ENCODE results near the gene GREM1.

Gene GREM1

DNA sequence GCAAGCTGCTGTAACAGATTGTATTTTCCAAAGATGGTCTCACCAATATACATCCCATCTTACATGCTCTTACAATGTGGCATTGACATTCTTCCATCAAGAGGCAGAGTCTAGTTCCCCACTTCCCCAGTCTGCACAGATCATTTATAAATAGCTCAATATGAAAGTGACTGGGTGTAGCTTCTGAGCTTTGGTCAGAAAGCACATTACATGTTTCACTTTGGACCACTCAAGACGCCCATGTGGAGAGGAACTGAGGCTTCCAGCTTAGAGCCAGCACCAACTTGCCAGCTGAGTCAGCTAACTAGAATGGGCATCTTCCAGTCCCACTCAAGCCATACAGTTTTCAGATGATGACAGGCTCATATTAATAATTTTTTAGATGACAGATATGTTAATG is 45.5 kb downstream of the GREM1 start:
- in situ Hi-C loops (cut with HindIII; ENCODE audit: low pct_ligation_motif_present, low pct_unique_long_range_greater_than_20kb, low sequenced_read_pairs), result no loop called here
- DNase-seq, result no peak

DNA sequence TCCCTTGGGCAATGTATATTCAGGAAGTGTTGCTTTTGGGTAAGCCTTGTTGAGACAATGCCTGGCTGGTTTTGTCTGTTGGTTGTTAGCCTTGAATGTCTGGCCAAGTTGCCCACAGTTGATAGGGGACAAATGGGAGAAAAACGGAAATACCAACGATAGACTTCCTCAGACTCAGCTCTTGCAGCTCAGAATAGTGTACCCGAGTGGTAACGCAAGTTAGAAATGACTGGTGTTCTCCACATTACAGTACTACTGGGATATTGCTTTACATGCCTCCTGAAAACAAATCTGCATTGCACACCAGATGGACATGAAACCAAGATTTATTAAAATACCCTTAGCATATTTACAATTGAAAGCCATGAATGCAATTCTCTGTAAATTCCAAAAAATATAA is 47.4 kb downstream of the GREM1 start:
- DNase-seq, result no peak
- in situ Hi-C loops (cut with HindIII; ENCODE audit: low pct_ligation_motif_present, low pct_unique_long_range_greater_than_20kb, low sequenced_read_pairs), result no loop called here

DNA sequence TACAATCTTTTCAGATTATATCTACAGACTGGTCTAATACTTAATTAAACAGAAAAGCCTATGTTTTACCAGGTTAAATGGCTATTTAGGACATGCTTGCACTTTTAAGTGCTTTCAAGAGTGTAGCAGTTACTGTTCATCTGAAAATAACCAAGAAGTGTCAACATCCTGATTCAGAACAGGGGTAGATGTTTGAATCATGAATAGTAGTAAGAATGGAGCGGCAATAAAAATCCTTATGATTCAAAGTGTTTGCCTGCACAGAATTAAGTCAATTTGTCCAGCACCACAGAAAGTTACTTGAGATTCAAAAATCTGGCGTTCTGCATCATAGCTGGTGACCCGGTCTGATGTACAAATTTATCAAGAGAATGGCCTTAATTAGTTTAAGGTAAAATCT is 48.3 kb downstream of the GREM1 start:
- in situ Hi-C loops (cut with HindIII; ENCODE audit: low pct_ligation_motif_present, low pct_unique_long_range_greater_than_20kb, low sequenced_read_pairs), result no loop called here
- DNase-seq, result no peak

DNA sequence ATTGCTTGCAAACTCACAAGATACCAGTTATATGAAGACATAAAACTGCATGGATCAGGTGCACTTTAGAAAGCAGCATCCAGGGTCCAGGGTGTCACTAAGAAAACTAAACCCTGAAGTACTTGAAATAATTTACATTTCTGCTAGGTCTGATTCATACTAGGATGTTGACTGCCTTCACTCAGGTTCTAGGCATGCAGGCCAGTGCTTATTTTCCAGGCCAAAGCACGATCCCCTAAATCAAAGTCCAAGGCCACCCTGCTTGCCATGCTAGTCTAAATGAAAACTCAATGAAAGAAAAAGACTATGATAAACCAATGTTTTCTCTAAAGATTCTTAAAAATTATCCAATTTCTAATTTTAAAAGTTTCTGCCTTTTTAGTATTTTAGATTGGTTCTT is 49.4 kb downstream of the GREM1 start:
- in situ Hi-C loops (cut with HindIII; ENCODE audit: low pct_ligation_motif_present, low pct_unique_long_range_greater_than_20kb, low sequenced_read_pairs), result no loop called here
- DNase-seq, result no peak

DNA sequence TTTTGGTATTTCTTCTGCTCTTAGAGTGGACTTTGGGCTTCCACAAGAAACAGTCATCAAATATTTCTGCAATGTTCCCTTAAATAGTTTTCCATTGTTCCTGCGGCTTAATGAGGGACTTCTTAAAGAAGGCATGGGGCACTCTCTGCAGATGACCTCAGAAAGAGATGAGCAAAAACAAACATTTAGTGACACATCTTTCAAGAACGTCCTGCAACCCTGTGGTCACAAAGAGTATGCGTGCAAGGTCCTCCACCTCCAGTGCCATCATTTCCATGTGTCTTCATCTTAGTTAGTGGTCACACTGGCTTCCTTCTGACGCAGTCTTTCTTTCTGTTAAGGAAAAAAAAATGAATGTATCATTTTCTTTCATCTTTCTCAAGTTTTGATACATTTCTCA is 56.2 kb downstream of the GREM1 start:
- in situ Hi-C loops (cut with HindIII; ENCODE audit: low pct_ligation_motif_present, low pct_unique_long_range_greater_than_20kb, low sequenced_read_pairs), result no loop called here
- DNase-seq, result peak; percentile 44

DNA sequence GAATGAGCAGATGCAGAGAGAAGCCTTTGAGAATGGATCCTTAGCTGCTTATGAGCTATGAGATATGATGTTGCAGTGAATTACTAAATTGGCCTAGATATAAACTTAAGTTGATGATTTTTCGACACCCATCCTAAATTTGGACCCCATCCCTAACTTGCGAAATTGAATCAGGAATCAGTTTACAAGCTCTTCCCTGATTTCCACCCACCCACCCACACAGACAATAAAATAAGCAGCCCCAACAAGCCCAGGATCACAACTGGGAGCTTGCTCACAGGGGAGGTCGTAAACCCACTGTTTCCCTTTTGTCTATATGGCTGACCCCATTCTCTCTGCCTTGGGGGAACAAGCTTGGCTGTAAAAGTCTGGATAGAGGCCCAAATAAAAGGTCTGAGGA is 57.3 kb downstream of the GREM1 start:
- no peak for DNase-seq
- in situ Hi-C loops (cut with HindIII; ENCODE audit: low pct_ligation_motif_present, low pct_unique_long_range_greater_than_20kb, low sequenced_read_pairs), result no loop called here

DNA sequence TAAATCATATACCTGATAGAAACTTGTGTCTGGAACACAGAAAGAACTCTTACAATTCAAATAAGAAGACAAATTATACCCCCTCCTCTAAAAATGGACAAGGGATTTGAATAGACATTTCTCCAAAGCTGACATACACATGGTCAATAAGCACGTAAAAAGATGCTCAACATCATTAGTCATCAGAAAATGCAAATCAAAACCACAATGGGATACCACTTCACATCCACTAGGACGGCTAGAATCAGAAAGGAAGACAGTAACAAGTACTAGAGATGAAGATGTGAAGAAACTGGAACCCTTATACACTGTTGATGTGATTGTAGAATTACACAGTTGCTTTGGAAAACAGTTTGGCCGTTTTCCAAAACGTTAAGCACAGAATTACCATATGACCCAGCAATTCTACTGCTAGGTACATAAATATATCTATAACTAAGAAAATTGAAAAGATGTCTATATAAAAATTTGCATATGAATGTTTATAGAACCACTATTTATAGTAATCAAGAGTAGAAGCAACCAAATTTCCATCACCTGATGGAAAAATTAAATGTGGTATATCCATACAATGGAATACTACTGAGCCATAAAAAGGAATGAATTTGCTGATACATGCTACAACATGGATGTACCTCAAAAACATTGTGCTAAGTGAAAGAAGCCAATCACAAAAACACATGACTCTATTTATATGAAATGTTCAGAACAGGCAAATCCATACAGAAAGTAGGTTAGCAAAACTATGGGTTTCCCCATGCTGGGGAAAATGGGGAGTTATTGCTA is 60.8 kb downstream of the GREM1 start:
- in situ Hi-C loops (cut with HindIII; ENCODE audit: low pct_ligation_motif_present, low pct_unique_long_range_greater_than_20kb, low sequenced_read_pairs), result no loop called here

DNA sequence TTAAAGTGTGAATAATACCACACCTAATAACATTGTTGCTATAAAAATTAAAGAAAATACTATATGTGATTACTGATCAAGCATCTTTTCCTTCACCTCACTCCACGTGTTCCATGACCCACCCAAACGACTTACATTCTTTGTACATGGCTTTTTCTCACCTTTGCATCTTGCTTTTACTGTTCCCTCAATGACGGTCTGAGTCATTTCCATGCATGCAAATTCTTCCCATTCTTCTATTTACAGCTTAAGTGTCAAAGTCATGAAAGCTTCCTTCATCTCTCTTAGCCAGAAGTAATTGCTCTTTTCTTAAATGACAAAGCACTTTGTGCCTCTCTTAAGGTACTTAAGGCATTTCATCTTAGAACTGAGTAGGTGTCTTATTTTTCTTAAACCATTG is 64.0 kb downstream of the GREM1 start:
- no peak for DNase-seq
- in situ Hi-C loops (cut with HindIII; ENCODE audit: low pct_ligation_motif_present, low pct_unique_long_range_greater_than_20kb, low sequenced_read_pairs), result no loop called here

More for the DNA sequence above, 60.8 kb downstream of the GREM1 start:
- DNase-seq, result no peak

DNA sequence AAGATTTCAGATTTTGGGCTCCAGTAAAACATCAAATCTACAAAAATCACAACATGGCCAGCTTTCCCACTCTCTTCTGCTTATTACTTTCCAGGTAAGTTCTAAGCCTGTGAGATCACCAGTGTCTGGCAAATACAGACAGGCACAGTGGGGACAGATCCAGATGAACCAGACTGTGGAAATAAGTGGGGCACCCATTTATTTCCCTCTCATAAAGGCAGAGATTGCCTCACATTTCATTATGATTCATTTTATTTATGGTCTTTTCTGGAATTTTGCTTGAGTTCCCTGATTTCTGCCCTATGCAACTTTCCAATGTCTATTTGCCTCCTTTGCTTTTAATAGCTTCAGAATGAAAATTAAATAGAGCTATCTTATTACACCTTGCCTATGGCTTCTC is 66.8 kb downstream of the GREM1 start:
- no peak for DNase-seq
- in situ Hi-C loops (cut with HindIII; ENCODE audit: low pct_ligation_motif_present, low pct_unique_long_range_greater_than_20kb, low sequenced_read_pairs), result no loop called here

DNA sequence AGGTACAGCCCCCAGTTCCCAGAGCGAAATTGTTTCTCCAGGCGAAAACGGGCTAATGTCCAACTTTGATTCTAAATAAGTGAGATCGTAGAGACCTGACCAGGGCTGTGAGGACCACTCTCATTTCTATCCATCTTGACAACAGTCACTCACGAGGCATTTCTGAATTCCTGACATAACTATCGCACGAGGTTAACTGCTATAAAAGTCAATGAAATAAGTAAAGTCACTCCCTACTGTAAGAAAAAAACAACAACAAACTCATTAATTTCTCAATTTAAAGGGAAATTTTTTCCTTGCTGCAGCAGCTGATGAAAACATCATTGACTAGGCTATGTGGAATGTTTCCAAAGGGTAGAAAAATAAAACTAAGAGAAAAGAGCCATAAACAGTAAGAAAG is 69.1 kb downstream of the GREM1 start:
- DNase-seq, result peak; percentile 39
- in situ Hi-C loops (cut with HindIII; ENCODE audit: low pct_ligation_motif_present, low pct_unique_long_range_greater_than_20kb, low sequenced_read_pairs), result no loop called here

DNA sequence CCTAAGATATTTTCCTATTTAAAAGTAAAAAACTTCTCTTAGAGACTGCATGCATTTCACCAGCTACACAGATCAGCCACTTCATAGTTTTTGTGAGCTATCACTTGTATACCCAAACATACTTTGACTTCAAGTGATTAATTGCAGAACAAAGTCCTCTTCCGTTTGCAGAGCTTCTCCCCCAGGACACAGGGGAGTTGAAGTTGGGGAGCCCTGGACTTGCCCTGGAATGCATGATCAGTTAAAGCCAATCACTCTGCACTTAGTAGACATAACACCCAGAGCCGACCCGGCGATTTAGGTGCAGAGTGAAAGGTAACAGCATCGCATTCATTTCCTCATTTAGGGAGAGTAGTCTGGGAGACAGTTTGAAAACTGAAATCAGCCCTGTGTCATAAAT is 70.1 kb downstream of the GREM1 start:
- no peak for DNase-seq
- in situ Hi-C loops (cut with HindIII; ENCODE audit: low pct_ligation_motif_present, low pct_unique_long_range_greater_than_20kb, low sequenced_read_pairs), result no loop called here

DNA sequence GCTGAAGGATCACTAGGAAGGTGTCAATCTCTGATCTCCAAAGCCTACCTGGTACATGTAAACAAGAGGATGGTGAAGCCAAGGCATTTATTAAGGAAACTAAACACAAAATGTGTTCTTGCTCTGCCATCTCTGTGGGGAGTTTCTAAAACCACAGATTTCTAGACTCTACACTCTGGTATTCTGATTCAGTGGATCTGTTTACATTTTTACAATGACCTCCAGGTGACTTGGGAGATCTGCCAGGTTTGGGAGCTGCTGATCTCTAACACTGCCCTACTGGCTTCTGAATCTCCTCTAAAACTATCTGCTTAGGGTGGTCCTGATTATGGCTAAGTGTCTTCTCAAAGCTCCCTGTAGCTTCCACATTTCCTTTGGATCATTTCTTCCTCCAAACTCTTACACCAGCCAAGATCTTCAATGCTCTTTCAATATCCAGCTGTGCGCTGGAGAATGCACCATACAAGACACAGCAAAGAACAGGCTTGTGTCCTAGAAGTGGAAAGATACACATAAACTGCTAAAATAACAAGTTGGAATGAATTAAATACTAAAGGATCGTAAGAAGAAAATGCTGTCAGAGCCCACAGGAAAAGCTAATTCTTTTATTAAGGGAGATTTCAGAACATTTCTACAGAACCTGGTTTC is 72.7 kb downstream of the GREM1 start:
- peak; percentile 39 for DNase-seq

DNA sequence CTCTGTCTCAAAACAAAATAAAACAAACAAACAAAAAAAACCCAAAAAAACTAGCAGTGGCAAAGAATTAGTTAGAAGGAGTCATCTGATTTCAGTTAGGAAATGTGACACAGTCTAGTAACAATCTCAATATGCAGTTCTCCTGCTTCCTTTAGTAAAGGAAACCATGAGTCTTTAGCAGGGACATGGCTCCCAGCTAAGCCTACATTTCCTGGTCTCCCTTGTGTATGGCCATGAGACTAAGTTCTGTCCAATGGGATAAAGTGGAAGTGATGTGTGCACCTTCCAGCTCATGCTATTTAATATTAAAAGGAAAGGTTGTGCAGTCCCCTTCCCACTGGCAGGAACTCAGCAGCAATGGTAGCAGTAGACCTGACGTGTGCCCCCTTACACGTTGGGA is 74.6 kb downstream of the GREM1 start:
- in situ Hi-C loops (cut with HindIII; ENCODE audit: low pct_ligation_motif_present, low pct_unique_long_range_greater_than_20kb, low sequenced_read_pairs), result no loop called here

More for the DNA sequence above, 72.7 kb downstream of the GREM1 start:
- in situ Hi-C loops (cut with HindIII; ENCODE audit: low pct_ligation_motif_present, low pct_unique_long_range_greater_than_20kb, low sequenced_read_pairs), result no loop called here

More for the DNA sequence above, 74.6 kb downstream of the GREM1 start:
- DNase-seq, result no peak

All from ACHN (cell line).